NCI-H2081 treated with DMSO at 0.1 percent for 48 hours (cell line): ENCODE measurements around the gene TWIST2.

Experiments
- DNase-seq: peaks from one replicate; lab custom pipeline; 2025; lab: John Stamatoyannopoulos, UW

TWIST2 gene

GRCh38 chr2:238838786-238839327 lies 9.0 kb upstream of the TWIST2 start:
- DNase-seq, result no peak

GRCh38 chr2:238839428-238839827 lies 8.5 kb upstream of the TWIST2 start:
- DNase-seq, result no peak

- no peak for DNase-seq
Observed at GRCh38 chr2:238841542-238842164, 6.2 kb upstream of the TWIST2 start.

- no peak for DNase-seq
Observed at GRCh38 chr2:238843476-238843875, 4.4 kb upstream of the TWIST2 start.

- DNase-seq, result no peak
Observed at GRCh38 chr2:238845583-238846377, 2.1 kb upstream of the TWIST2 start.

GRCh38 chr2:238846378-238846627 lies 1.6 kb upstream of the TWIST2 start:
- DNase-seq, result no peak

- DNase-seq, result no peak
Observed at GRCh38 chr2:238846628-238847418, 1.1 kb upstream of the TWIST2 start.

- no peak for DNase-seq
Observed at GRCh38 chr2:238847419-238847801, 475 bp upstream of the TWIST2 start.

GRCh38 chr2:238848691-238848975 lies 748 bp downstream of the TWIST2 start:
- DNase-seq, result no peak

GRCh38 chr2:238848976-238849853 lies 1.3 kb downstream of the TWIST2 start:
- no peak for DNase-seq

- DNase-seq, result no peak
Observed at GRCh38 chr2:238850091-238850490, 2.2 kb downstream of the TWIST2 start.

- no peak for DNase-seq
Observed at GRCh38 chr2:238851026-238851425, 3.1 kb downstream of the TWIST2 start.

GRCh38 chr2:238851761-238852160 lies 3.9 kb downstream of the TWIST2 start:
- no peak for DNase-seq

GRCh38 chr2:238852206-238852869 lies 4.5 kb downstream of the TWIST2 start:
- DNase-seq, result no peak

GRCh38 chr2:238853218-238853617 lies 5.3 kb downstream of the TWIST2 start:
- no peak for DNase-seq

- no peak for DNase-seq
Observed at GRCh38 chr2:238853721-238854120, 5.8 kb downstream of the TWIST2 start.

- no peak for DNase-seq
Observed at GRCh38 chr2:238854246-238854645, 6.4 kb downstream of the TWIST2 start.

GRCh38 chr2:238854699-238855229 lies 6.9 kb downstream of the TWIST2 start:
- DNase-seq, result no peak

- no peak for DNase-seq
Observed at GRCh38 chr2:238855299-238855698, 7.4 kb downstream of the TWIST2 start.

- DNase-seq, result no peak
Observed at GRCh38 chr2:238855891-238856580, 8.2 kb downstream of the TWIST2 start.
